OCI-LY7 (cell line): Measurements from ENCODE around the gene DDX39A. TPM values are rescaled to one million over a fixed set of nuclear protein-coding genes. Genes with fewer than 3 reads are reported as not detected.

Experiments
- BruUV-seq: library from RNA; stranded (reverse); fragments of 400-500 nt; replicated peaks from 2 replicates; lab custom pipeline; 2021; lab: Mats Ljungman, UMichigan
- CTCF ChIA-PET: fragments of 300-600 bp; sonication (Branson Sonifier 250); formaldehyde crosslinking; loops from one replicate; lab custom pipeline; 2022; ENCODE audit warnings: antibody characterized with exemption; ENCODE audit not compliant: unreplicated experiment; lab: Charles Lee
- POLR2A ChIA-PET: fragments of 300-600 bp; sonication (Branson Sonifier 250); formaldehyde crosslinking; loops from one replicate; lab custom pipeline; 2022; ENCODE audit warnings: antibody characterized with exemption; lab: Charles Lee
- DNase-seq: peaks from one replicate; pipeline ENCODE4 v3.0.0-alpha.2; 2015; ENCODE audit warnings: low spot score
- H2AFZ ChIP-seq: fragments of 200-600 bp; sonication (generic), shearing (Covaris generic); 2 replicates; pipeline ENCODE4 v1.6.1; 2014; ENCODE audit warnings: mild to moderate bottlenecking, antibody characterized with exemption, low read length, moderate library complexity
- H3K27ac ChIP-seq: fragments of 200-600 bp; sonication (generic); 2 replicates; pipeline ENCODE4 v1.5.1; 2014; ENCODE audit warnings: mixed run types, low read depth, mild to moderate bottlenecking, moderate library complexity, low read length, inconsistent platforms; ENCODE audit not compliant: poor library complexity, severe bottlenecking
- H3K36me3 ChIP-seq: fragments of 200-600 bp; sonication (generic); 2 replicates; pipeline ENCODE4 v1.6.1; 2014; ENCODE audit warnings: mild to moderate bottlenecking, antibody characterized with exemption, low read length, moderate library complexity, mixed read lengths; ENCODE audit not compliant: insufficient read depth
- H3K4me1 ChIP-seq: fragments of 200-600 bp; sonication (generic); 2 replicates; pipeline ENCODE4 v1.5.1; 2014; ENCODE audit warnings: mild to moderate bottlenecking, low read length; ENCODE audit not compliant: insufficient read depth, poor library complexity, severe bottlenecking
- H3K4me2 ChIP-seq: fragments of 200-600 bp; sonication (generic); 2 replicates; pipeline ENCODE4 v1.6.1; 2014; ENCODE audit warnings: mild to moderate bottlenecking, low read length
- H3K4me3 ChIP-seq: fragments of 200-600 bp; sonication (generic); 2 replicates; pipeline ENCODE4 v1.5.1; 2014; ENCODE audit warnings: mild to moderate bottlenecking, low read depth, low read length; ENCODE audit not compliant: poor library complexity, severe bottlenecking
- H3K79me2 ChIP-seq: fragments of 200-600 bp; sonication (generic); 2 replicates; pipeline ENCODE4 v1.6.1; 2016; ENCODE audit warnings: low read depth, mild to moderate bottlenecking, low read length, moderate library complexity, mixed read lengths; ENCODE audit not compliant: insufficient read depth
- H3K9me2 ChIP-seq: fragments of 200-600 bp; sonication (generic); 2 replicates; pipeline ENCODE4 v1.6.1; 2016; ENCODE audit warnings: mild to moderate bottlenecking, low read length, mixed read lengths; ENCODE audit not compliant: insufficient read depth
- H3K9me3 ChIP-seq: fragments of 200-600 bp; sonication (generic); 2 replicates; pipeline ENCODE4 v1.6.1; 2014; ENCODE audit warnings: mild to moderate bottlenecking, mixed run types, low read length, mixed read lengths
- H4K20me1 ChIP-seq: fragments of 200-600 bp; sonication (generic); 2 replicates; pipeline ENCODE4 v1.6.1; 2014; ENCODE audit warnings: mild to moderate bottlenecking, antibody characterized with exemption, low read length, moderate library complexity, mixed read lengths; ENCODE audit not compliant: insufficient read depth
- EZH2phosphoT487 ChIP-seq: fragments of 200-600 bp; sonication (generic); IDR thresholded peaks from 2 replicates; pipeline ENCODE4 v1.6.1; 2018; ENCODE audit warnings: low read depth, borderline replicate concordance, mild to moderate bottlenecking, mixed run types, antibody characterized with exemption, low read length, moderate library complexity, mixed read lengths
- intact Hi-C: fragments of 100-400 bp; cut with micrococcal nuclease; formaldehyde crosslinking; loops from one replicate; pipeline ENCODE4 v1.10.0; 2022; ENCODE audit not compliant: unreplicated experiment
- total RNA-seq, 2 experiments: library from RNA; depleted of rRNA in 1 of 2; stranded (reverse); fragments of >200 nt in 1 of 2; shearing (Covaris generic) in 1 of 2; gene quantifications; 2 replicates each; pipeline ENCODE4 v1.2.3, GENCODE V29; 2014 to 2022
- TF ChIP-seq, protein P1 (sequence below): fragments of 200-600 bp; sonication (generic); conservative IDR thresholded peaks from 2 replicates; pipeline ENCODE4 v1.5.1; 2014; ENCODE audit warnings: mild to moderate bottlenecking, antibody characterized with exemption, low read length, moderate library complexity, mixed read lengths

DDX39A gene
- total RNA-seq, 2 experiments from 2014 or later, result 294 to 474 TPM

DNA sequence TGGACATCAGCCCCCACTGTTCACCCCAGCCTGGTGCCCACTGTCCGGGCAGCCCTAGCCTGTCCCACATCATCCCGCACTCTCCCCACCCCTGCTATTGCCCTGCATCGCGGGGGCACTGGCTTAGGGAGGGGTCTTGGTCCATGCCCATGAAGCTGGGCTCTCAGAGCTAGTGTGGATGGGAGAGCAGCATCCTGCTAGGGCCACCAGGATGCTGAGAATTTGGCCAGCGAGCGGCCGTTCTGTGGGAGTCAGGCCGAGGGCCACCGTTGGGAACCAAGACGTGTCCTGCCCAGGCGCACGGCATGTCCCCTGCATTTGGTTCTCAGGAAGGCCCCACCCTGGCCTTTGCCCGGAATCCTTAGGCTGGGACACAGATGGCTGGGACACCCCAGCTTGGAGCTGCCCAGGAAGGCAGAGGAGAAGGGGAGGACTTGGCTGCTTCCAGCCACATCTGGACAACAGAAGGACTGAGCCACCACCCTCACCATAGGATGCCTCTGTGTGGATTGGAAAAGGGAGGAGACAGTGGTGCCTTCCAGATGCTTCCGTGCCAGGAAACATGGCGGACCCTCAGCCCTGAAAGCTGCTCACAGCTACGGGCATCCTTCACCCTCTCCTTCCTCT is 23.3 kb downstream of the DDX39A start:
- Histone ChIP-seq H3K27ac (no peak overlapping the region), H3K9me3 (no peaks in the 10 kb centered on the region), H3K9me2 (no peaks in the 10 kb centered on the region), H3K36me3 (peaks cover 23% of the 10 kb centered on the region), H3K4me3 (no peak overlapping the region), H3K4me2 (no peak overlapping the region), H4K20me1 (no peaks in the 10 kb centered on the region), H3K4me1 (no peaks in the 10 kb centered on the region), H2AFZ (no peak overlapping the region), H3K79me2 (no peaks in the 10 kb centered on the region)
- TF ChIP-seq EZH2phosphoT487, result no peak
- TF ChIP-seq, protein P1, sequence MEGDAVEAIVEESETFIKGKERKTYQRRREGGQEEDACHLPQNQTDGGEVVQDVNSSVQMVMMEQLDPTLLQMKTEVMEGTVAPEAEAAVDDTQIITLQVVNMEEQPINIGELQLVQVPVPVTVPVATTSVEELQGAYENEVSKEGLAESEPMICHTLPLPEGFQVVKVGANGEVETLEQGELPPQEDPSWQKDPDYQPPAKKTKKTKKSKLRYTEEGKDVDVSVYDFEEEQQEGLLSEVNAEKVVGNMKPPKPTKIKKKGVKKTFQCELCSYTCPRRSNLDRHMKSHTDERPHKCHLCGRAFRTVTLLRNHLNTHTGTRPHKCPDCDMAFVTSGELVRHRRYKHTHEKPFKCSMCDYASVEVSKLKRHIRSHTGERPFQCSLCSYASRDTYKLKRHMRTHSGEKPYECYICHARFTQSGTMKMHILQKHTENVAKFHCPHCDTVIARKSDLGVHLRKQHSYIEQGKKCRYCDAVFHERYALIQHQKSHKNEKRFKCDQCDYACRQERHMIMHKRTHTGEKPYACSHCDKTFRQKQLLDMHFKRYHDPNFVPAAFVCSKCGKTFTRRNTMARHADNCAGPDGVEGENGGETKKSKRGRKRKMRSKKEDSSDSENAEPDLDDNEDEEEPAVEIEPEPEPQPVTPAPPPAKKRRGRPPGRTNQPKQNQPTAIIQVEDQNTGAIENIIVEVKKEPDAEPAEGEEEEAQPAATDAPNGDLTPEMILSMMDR, result no peak
- intact Hi-C loops, result no loop called here
- POLR2A ChIA-PET, result no interaction called here
- CTCF ChIA-PET, result no interaction called here
- no TSS peak for BruUV-seq
- no peak for DNase-seq

DNA sequence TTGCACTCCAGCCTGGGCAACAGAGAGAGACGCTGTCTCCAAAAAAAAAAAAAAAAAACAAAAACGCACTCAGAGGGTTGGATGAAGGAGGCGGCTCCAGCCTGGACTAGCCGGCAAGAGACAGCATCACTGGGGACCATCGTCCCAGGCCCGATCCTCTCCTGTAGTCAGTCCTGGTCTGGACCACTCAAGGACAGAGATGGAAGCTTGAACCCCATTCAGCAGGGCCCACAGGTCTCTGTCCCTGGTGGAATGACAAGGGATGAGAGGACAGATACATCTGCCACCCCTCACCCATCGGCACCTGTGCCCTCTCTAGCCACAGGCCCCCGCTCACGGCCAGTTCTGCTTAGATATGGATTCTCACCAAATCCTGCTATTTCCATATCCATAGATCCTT is 23.9 kb downstream of the DDX39A start:
- intact Hi-C loops, result no loop called here
- no peaks in the 10 kb centered on the region for H3K4me1 ChIP-seq
- H3K4me3 ChIP-seq, result no peak overlapping the region
- CTCF ChIA-PET, result no interaction called here
- peaks cover 25% of the 10 kb centered on the region for H3K36me3 ChIP-seq
- no peak overlapping the region for H3K27ac ChIP-seq
- no peaks in the 10 kb centered on the region for H3K79me2 ChIP-seq
- DNase-seq, result no peak
- no peak for TF ChIP-seq EZH2phosphoT487
- TF ChIP-seq, protein P1, result no peak
- H3K4me2 ChIP-seq, result no peak overlapping the region
- BruUV-seq, result no TSS peak
- POLR2A ChIA-PET, result interaction anchor here (0.7 kb wide), 1 partner anchor 20 kb away, joined by 3 read pairs; no protein-coding TSS in a partner anchor
- no peaks in the 10 kb centered on the region for H3K9me2 ChIP-seq
- H2AFZ ChIP-seq, result no peak overlapping the region
- H3K9me3 ChIP-seq, result no peaks in the 10 kb centered on the region
- H4K20me1 ChIP-seq, result no peaks in the 10 kb centered on the region

DNA sequence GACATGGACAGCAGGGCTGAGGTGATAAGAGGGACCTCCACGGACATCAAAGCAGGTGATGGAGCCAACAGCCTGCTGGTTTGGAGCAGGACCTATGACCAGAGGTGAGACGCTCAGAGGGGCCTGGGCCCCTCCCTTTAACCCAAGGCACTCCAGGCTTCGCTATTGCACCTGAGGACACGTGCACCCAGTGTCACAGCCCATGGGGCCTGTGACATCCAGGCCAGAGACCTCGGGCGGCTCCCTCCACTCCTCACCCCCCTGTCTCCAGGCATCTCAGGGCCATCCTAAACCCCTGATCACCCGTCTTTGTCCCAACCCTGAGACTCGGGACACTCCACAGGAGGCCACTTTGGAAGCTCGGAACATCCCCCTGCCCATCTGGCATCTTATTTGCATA is 25.0 kb downstream of the DDX39A start:
- no peak overlapping the region for H3K27ac ChIP-seq
- intact Hi-C loops, result no loop called here
- TF ChIP-seq EZH2phosphoT487, result no peak
- TF ChIP-seq, protein P1, result no peak
- H3K4me3 ChIP-seq, result no peak overlapping the region
- H3K9me2 ChIP-seq, result no peaks in the 10 kb centered on the region
- H4K20me1 ChIP-seq, result no peaks in the 10 kb centered on the region
- peaks cover 20% of the 10 kb centered on the region for H3K36me3 ChIP-seq
- H3K79me2 ChIP-seq, result no peaks in the 10 kb centered on the region
- no peaks in the 10 kb centered on the region for H3K9me3 ChIP-seq
- H3K4me2 ChIP-seq, result no peak overlapping the region
- no peak for DNase-seq
- no peaks in the 10 kb centered on the region for H3K4me1 ChIP-seq
- H2AFZ ChIP-seq, result no peak overlapping the region
- ChIA-PET CTCF (no interaction called here), POLR2A (no interaction called here)
- no TSS peak for BruUV-seq
